Measurements from ENCODE around the gene TRAPPC8.
"Not testable (repeated sequence)": the region's sequence is repeated elsewhere in the genome, so short reads cannot be mapped to it uniquely, and the experiment has no call there.

TRAPPC8 gene, protein sequence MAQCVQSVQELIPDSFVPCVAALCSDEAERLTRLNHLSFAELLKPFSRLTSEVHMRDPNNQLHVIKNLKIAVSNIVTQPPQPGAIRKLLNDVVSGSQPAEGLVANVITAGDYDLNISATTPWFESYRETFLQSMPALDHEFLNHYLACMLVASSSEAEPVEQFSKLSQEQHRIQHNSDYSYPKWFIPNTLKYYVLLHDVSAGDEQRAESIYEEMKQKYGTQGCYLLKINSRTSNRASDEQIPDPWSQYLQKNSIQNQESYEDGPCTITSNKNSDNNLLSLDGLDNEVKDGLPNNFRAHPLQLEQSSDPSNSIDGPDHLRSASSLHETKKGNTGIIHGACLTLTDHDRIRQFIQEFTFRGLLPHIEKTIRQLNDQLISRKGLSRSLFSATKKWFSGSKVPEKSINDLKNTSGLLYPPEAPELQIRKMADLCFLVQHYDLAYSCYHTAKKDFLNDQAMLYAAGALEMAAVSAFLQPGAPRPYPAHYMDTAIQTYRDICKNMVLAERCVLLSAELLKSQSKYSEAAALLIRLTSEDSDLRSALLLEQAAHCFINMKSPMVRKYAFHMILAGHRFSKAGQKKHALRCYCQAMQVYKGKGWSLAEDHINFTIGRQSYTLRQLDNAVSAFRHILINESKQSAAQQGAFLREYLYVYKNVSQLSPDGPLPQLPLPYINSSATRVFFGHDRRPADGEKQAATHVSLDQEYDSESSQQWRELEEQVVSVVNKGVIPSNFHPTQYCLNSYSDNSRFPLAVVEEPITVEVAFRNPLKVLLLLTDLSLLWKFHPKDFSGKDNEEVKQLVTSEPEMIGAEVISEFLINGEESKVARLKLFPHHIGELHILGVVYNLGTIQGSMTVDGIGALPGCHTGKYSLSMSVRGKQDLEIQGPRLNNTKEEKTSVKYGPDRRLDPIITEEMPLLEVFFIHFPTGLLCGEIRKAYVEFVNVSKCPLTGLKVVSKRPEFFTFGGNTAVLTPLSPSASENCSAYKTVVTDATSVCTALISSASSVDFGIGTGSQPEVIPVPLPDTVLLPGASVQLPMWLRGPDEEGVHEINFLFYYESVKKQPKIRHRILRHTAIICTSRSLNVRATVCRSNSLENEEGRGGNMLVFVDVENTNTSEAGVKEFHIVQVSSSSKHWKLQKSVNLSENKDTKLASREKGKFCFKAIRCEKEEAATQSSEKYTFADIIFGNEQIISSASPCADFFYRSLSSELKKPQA (N-terminal part only)

DNA sequence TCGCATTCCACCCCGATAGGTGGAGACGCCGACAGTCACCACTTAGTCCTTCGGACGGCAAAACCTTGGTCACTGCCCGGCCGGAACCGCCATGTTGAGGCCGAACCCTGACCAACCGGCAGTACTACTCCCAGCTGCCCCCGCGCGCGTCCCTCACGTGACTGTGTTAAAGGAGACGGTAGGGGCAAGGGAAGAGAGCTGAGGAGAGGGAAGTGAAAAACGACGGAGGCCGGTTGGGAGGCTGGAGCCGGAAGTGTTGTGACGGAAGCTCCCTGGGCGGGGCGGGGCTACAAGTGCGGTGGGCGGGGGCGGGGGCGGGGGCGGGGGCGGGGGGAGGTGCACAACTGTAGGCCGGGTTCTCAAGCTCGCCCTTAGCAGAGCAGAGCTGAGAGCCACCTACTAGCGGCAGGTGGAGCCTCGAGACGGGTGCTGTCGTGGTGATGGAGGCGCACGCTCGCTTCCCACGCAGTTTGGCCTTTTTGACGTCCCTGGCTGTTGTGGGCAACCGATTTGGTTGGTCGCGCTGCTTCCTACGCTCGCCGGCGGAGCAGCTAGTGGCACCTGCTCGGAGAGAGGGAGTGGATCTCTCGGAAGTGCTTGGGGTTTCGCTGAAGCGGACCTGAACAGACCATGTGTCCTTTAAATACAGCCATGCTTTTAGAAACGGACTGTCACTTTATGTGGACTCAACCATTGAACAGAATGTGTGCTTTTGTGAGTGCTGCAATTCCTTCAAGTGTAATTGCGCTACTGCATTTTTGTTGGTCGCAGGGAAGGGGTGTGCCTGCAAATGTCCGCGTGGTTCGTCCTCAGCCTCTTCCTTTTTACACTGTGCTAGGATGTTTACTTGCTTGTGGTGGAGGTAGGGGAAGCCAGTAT lies at the start of gene TRAPPC8:
TSS of gene TRAPPC8 (minus strand) at position 130 of the 879 bp plus-strand sequence. CDS start 364 bp downstream, outside the sequence.
- peak; percentile 99 for DNase-seq

DNA sequence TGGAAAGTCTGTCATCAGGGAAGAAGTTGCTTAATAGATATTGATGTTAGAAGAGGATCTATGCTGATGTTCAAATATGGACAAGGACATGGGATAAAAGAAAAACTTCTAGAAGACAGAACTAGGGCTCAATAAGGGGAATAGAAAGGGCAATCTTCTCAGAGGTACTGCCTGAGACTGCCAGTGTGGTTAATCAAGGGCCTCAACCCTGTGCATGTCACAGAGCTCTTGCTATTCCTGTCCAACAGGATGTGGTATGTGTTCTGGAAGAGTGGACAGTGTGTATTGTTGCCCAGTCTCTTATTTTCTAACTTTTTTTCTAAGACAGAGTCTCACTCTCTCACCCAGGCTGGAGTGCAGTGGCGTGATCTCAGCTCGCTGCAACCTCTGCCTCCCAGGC lies 47.9 kb upstream of the TRAPPC8 start:
- no peak for DNase-seq

DNA sequence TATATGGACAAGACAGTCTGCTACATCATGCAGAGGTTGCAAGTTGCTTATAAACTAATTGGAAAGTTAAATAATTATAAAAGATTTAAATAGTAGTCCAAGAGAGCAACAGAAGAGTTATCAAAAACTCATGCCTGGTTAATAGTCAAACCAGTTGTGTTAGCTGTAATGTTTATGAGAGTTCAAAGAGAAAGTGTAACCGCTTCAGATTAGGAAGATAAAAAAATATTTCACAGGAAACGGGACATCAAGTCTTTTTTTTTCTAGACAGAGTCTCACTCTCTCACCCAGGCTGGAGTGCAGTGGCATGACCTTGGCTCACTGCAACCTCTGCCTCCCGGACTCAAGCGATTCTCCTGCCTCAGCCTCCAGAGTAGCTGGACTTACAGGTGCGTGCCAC lies 41.0 kb upstream of the TRAPPC8 start:
- no peak for DNase-seq

DNA sequence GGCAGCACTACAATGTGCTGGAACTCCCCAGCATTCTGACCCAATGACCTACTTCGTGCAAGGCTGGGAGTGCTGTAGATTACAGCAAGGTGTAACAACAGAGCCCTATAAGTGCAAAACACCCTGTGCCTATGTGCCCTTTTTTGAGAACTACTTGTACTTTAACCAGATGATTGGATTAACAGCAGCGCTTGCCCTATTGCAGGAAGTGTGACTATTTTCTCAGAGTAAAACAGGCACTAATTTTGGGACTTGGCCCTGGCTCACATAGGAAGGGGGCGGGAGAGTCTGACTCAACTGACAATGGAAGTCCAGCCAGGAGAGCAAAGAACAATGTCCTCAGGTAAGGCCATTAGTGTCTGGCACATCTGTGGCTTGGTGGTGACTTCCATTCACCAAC lies 40.1 kb upstream of the TRAPPC8 start:
- no peak for DNase-seq

DNA sequence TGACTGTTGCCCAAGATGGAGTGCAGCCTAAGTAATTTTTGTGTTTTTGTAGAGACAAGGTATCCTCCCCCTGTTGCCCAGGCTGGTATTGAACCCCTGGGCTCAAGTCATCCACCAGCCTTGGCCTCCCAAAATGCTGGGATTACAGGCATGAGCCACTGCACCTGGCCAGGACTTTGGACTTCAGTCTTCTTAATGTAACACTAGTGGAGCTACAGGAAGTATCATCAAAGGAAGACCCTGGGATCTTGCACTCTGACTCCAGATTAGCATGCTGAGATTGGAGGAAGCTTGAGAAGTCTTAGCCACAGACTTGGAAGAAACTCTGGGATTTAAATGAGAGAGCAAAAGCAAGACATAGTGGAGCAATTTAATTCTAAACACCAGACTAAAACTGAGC lies 37.9 kb upstream of the TRAPPC8 start:
- DNase-seq, result no peak

DNA sequence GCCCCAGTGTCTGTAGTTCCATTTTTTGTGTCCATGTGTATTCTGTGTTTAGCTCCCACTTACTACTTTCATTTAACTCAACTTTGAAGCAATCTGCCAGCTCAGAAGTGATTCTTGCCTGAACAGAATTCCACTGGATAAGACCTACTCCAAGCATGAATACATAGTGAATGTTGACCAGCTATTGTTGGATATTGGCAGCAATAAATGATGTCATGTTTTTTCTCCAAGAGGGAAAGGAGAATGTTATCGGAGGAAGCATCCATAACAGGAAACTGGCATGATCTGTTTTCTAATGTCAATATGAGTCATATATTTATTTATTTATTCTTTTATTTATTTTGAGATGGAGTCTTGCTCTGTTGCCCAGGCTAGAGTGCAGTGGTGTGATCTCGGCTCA lies 36.8 kb upstream of the TRAPPC8 start:
- no peak for DNase-seq

DNA sequence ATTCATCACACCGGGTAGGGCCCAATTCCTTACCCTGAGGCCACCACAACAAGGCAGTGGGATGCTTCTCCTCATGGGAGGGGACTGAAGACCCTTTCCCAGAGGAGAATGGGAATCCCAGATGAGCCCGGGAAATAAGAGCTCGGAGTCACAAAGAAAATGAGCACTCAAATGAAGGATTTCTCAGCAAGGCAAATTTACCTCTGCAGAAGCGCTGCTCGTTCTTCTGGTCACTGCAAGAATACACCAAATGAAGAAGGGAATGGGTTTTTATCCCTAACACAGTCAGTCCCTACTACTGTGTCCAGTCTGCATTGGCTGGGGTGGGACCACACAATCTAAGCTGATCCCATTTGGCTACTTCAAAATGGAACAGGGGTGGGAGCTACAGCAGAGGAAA lies 35.7 kb upstream of the TRAPPC8 start:
- no peak for DNase-seq

DNA sequence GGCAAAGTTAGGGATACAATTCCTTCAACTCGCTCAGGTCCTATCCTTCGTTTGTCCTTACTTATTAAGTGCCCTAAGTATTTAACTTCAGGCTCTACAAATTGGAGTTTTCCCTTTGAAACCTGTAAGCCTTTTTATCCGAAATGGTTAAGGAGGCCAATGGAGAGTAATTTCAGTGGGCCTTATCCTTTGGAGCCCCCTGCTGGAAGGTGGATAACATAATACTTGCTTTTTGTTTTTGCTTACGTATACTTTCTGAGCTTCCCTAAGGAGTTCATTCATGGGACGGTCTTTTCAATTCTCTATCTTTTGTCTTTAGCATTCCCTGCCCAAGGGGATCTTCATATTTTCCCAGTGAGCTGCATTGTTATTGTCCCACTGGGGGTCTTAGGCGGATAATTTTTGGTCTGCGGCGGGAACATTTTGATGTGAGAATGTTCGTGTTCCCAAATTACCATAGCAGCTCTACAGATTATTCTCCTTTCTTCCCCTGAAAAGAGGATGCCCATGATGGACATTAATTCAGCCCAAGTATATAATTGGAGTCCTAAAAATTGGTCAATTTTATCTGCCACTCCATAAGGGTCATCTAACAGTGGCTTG lies 34.4 kb upstream of the TRAPPC8 start:
- peak; percentile 64 for DNase-seq

DNA sequence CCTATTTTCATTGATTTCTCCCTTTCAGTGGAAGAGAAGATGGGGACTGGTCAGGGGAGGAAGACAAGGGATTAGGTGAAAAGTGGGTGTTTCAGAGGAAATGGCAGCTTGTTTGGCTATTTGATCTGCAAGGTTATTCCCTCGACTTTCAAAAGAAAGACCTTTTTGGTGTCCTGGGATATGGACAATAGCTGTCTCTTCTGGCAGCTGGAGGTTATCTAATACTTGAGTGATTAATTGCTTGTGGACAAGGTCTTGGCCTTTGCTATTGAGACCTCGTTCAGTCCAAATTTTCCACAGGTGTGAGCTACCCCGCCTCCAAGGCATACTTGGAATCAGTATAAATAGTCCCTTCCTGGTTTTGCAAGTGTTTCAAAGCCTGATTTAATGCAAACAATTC lies 33.3 kb upstream of the TRAPPC8 start:
- no peak for DNase-seq

DNA sequence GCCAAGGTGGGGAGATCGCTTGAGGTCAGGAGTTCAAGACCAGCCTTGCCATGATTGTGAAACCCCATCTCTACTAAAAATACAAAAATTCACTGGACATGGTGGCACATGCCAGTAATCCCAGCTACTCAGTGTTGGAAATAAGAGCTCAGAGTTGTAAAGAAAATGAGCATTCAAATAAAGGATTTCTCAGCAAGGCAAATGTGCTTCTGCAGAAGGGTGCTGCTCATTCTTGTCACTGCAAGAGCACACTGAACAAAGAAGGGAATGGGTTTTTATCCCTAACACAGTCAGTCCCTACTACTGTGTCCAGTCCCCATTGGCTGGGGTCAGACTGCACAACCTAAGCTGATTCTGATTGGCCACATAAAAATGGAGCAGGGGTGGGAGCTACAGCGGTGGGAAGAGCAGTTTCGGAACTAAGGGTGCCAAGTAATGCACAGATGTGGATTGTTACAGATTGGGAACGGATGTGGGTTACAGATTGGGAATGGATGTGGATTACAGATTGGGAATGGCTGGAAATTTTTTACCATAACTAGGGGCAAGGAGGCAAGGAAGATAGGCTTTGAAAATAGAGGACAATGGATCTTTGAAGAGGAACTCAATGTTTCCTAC lies 31.1 kb upstream of the TRAPPC8 start:
- DNase-seq, result no peak

DNA sequence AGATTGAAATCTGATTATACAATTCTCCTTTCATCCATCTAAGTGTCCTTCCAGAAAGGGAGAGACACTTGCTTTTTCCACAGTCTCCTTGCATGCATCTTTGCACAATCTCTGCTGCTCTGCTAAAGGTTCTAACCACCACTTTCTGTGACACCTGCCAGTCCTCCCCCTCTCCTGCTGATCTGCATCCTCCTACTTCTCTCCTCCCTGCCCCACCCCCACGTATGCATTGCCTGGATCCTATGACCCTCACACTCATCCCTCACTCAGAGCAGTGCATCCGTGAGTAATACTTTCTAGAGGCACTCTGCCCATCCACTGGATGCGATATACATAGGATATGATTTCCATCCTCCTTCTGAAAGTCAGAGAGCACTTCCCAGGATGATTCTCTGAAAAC lies 27.7 kb upstream of the TRAPPC8 start:
- peak; percentile 23 for DNase-seq

DNA sequence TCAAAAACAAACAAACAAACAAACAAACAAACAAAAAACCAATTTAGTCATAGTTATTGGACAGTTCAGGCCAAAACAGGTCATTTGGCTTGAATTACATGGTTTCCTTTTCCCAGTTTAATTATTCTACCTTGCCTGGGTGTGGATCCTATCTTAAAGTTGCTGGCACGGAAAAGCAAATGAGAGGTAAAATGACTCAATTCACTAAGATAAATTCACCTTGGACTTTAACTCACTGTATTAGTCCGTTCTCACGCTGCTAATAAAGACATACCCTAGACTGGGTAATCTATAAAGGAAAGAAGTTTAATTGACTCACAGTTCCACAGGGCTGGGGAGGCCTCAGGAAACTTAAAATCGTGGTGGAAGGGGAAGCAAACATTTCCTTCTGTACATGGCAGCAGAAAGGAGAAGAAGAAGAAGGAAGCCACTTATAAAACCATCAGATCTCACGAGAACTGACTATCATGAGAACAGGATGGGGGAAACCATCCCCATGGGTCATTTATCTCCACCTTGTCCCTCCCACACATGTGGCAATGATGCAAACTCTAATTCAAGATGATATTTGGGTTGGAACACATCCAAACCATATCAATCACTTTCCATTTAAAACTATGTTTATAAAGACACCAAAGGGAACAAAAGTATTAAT lies 22.5 kb upstream of the TRAPPC8 start:
- DNase-seq, result no peak

DNA sequence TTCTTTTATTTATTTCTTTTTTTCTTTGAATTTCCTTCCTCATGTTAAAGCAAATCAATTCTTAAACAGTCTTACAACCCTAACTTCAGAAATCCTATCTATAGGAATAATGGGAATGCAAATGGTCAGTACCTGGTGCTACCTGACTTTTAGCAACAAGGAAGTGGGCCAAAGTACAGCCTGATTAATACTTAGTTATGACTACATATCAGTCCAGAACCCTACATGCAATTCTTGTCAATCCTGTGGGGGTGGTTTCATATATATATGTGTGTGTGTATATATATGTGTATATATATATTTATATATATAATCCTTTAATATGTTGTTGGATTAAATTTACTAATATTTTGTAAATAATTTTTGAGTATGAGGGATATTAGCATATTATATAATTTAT lies 14.8 kb upstream of the TRAPPC8 start:
- DNase-seq, result no peak

DNA sequence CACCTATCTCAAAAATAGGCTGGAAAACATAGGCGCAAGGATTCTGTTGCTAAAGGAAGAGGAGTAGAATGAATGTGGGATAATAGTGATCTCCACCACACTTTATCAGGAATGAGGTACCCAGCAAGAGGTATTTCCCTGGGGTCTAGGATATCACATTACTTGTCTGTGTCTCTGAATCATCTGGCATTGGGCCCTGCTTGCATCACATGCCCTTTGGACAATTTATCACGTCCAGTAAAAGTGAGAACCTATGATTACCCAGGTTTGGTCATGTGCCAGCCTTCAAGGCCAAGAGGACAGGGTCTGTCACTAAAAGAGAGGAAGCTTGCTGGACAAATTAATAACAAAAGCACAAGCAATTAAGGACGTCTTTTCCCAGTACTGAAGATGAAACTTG lies 11.4 kb upstream of the TRAPPC8 start:
- no peak for DNase-seq

DNA sequence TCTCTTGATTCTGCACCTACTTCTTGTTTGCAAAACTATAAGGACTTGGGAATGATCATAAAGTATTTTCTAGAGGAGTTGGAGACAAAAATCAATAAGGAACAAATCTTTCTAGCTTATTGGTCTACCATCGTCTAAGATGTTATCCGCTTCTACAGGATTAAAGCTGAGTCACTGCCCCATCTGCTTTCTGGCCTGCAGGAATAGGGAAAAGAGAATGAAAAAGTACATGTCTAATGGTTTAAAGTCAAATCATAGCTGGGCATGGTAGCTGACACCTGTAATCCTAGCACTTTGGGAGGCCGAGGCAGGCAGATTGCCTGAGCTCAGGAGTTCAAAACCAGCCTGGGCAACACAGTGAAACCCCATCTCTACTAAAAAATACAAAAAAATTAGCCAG lies 10.8 kb upstream of the TRAPPC8 start:
- DNase-seq, result not testable (repeated sequence)

DNA sequence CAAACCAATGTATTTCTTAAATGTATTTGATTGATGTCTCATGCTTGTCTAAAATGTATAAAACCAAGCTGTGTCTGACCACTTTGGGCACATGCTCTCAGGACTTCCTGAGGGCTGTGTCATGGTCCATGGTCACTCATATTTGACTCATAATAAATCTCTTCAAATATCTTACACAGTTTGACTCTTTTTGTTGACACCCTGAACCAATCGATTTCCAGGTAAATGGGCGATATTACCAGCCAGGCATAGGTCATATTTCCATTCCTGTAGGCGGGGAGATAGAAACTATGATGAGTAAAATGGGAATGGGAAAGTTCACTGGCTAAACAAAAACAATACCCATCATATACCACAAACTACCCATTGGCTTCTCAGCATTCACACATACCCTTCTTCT lies 9.3 kb upstream of the TRAPPC8 start:
- no peak for DNase-seq

DNA sequence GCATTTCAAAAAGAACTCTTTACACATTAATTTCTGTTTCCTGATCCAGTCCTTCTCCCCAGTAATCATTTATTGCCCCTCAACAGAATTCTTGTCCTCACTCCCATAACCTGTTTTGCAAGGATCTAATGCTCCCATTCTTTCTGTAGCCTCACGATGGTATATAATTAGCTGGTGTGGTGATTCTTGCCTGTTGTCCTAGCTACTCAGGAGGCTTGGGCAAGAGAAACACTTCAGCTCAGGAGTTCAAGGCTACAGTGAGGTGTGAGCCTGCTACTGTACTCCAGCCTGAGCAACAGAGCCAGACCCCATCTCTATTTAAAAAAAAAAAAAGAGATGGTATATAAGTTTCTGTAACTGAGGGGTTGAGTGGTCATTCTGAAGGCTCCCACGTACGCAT lies 7.7 kb upstream of the TRAPPC8 start:
- no peak for DNase-seq

DNA sequence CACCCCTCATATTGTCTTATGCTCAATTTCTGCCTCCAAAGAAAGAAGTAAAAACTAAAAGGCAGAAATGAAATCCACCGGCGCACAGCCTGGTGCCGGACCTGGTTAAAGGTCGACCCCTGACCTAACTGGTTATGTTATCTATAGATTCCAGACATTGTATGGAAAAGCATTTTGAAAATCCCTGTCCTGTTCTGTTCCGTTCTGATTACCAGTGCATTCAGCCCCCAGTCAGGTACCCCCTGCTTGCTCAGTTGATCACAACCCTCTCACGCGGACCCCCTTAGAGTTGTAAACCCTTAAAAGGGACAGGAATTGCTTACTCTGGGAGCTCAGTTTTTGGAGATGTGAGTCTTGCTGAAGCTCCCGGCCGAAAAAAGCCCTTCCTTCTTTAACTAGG lies 5.4 kb upstream of the TRAPPC8 start:
- DNase-seq, result not testable (repeated sequence)

DNA sequence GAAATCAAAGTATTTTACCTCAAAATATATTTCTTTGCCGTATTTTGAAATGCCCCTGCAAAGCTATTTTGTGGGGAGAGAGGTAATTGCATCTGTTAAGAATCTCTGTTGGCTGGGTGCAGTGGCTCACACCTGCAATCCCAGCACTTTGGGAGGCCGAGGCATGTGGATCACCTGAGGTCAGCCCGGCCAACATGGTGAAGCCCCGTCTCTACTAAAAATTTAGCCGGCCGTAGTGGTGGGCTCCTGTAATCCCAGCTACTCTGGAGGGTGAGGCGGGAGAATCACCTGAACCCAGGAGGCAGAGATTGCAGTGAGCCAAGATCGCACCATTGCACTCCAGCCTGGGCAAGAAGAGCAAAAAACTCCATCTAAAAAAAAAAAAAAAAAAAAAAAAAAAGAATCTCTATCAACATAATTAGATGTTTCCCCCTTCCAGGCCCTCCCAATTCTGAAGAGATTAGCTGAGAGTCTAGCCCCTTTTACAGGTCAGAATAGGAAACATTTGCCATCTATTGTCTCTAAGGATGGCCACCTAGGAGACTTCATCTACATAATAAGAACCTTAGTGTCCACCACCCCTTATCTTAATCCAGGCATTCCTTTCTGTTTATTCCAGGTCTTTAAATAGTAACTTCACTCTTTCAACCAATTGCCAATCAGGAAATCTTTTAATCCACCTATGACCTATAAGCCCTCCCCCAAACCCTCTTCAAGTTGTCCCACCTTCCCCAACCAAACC lies 3.5 kb upstream of the TRAPPC8 start:
- no peak for DNase-seq

Data from eye (tissue), 1 donor.